ENCODE results near the gene LAMP5.

Gene LAMP5, protein sequence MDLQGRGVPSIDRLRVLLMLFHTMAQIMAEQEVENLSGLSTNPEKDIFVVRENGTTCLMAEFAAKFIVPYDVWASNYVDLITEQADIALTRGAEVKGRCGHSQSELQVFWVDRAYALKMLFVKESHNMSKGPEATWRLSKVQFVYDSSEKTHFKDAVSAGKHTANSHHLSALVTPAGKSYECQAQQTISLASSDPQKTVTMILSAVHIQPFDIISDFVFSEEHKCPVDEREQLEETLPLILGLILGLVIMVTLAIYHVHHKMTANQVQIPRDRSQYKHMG

GRCh38 chr20:9514461-9515213 lies at the start of gene LAMP5:
LAMP5 (plus strand) TSS chr20:9514590; CDS start chr20:9514853, 263 bp downstream.
- DNase-seq (ENCODE audit: low spot score): peak; percentile 61
- Histone ChIP-seq H3K27me3 (ENCODE audit: insufficient read depth, poor library complexity, severe bottlenecking) (peaks cover 90% of the 10 kb centered on the region), H3K9me3 (ENCODE audit: severe bottlenecking) (no peaks in the 10 kb centered on the region), H3K36me3 (ENCODE audit: low read depth) (no peaks in the 10 kb centered on the region), H3K4me3 (ENCODE audit: severe bottlenecking) (no peak within 1 kb of the TSS), H3K27ac (ENCODE audit: poor library complexity, severe bottlenecking) (no peak within 1 kb of the TSS), H3K4me1 (ENCODE audit: insufficient read depth, poor library complexity, severe bottlenecking) (no peaks in the 10 kb centered on the region)
- peak; percentile 74 for ATAC-seq (ENCODE audit: low read depth)
- no peak for TF ChIP-seq CTCF (IDR thresholded peaks at IDR 0.05; ENCODE audit: poor library complexity, severe bottlenecking)

GRCh38 chr20:9467995-9468394 lies 46.4 kb upstream of the LAMP5 start:
- H3K27me3 ChIP-seq (ENCODE audit: insufficient read depth, poor library complexity, severe bottlenecking): no peaks in the 10 kb centered on the region
- H3K4me3 ChIP-seq (ENCODE audit: severe bottlenecking): no peak overlapping the region
- H3K27ac ChIP-seq (ENCODE audit: poor library complexity, severe bottlenecking): no peak overlapping the region
- DNase-seq (ENCODE audit: low spot score) (no peak), ATAC-seq (ENCODE audit: low read depth) (no peak)
- H3K9me3 ChIP-seq (ENCODE audit: severe bottlenecking): no peaks in the 10 kb centered on the region
- peak; percentile 68 for TF ChIP-seq CTCF (IDR thresholded peaks at IDR 0.05; ENCODE audit: poor library complexity, severe bottlenecking)
- H3K36me3 ChIP-seq (ENCODE audit: low read depth): peaks cover 12% of the 10 kb centered on the region
- no peaks in the 10 kb centered on the region for H3K4me1 ChIP-seq (ENCODE audit: insufficient read depth, poor library complexity, severe bottlenecking)

DNA sequence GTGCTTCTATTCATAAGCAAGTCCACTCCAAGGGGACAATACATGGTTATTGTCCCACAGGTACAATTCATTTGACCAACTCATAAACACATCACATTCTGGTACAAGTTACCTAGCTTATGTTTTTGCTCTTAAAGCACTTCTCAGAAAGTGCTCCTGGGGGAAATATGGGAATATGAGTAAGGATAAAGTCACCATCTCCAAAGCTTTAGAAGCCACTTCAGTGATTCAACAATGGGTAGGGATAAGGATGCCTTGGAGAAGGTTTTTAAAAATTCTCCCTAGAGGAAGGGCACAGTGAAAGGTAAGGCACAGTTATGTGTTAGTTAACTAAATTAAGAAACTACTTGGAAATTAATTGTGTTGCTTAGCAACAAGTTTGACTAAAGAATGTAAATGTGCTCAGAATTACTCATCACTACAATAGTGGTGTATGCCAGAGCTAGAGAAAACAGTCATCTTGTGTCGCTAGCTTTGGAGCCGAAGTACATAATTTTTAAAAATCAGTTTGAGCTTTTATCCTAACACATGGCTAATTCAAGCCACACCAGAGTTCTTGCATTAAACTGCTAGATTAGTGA lies 39.5 kb upstream of the LAMP5 start:
- no peaks in the 10 kb centered on the region for H3K27me3 ChIP-seq (ENCODE audit: insufficient read depth, poor library complexity, severe bottlenecking)
- TF ChIP-seq CTCF (IDR thresholded peaks at IDR 0.05; ENCODE audit: poor library complexity, severe bottlenecking): no peak
- peaks cover 29% of the 10 kb centered on the region for H3K36me3 ChIP-seq (ENCODE audit: low read depth)
- no peak overlapping the region for H3K27ac ChIP-seq (ENCODE audit: poor library complexity, severe bottlenecking)
- ATAC-seq (ENCODE audit: low read depth): no peak
- H3K4me3 ChIP-seq (ENCODE audit: severe bottlenecking): no peak overlapping the region
- H3K4me1 ChIP-seq (ENCODE audit: insufficient read depth, poor library complexity, severe bottlenecking): no peaks in the 10 kb centered on the region
- no peaks in the 10 kb centered on the region for H3K9me3 ChIP-seq (ENCODE audit: severe bottlenecking)
- DNase-seq (ENCODE audit: low spot score): no peak

DNA sequence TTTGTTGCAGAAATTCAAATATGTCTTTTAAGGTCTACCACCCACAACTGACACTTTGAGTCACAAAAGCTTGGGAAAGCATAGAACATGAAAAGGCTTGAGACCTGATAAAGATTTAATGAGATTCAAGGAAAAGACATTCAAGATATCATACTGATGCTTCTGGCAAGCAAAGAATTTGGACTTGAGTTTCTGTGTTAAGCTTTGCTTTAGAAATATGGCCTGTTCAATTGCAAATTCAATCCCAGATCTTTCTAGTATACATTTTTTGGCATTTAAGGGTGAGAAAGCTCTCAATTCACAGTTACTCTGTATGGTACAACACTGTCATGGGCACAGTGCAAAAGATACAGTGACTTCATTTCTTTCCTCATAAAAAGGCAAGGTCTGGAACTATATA lies 38.9 kb upstream of the LAMP5 start:
- no peak for TF ChIP-seq CTCF (IDR thresholded peaks at IDR 0.05; ENCODE audit: poor library complexity, severe bottlenecking)
- no peaks in the 10 kb centered on the region for H3K4me1 ChIP-seq (ENCODE audit: insufficient read depth, poor library complexity, severe bottlenecking)
- ATAC-seq (ENCODE audit: low read depth) (no peak), DNase-seq (ENCODE audit: low spot score) (no peak)
- H3K36me3 ChIP-seq (ENCODE audit: low read depth): peaks cover 27% of the 10 kb centered on the region
- no peak overlapping the region for H3K4me3 ChIP-seq (ENCODE audit: severe bottlenecking)
- H3K9me3 ChIP-seq (ENCODE audit: severe bottlenecking): no peaks in the 10 kb centered on the region
- no peak overlapping the region for H3K27ac ChIP-seq (ENCODE audit: poor library complexity, severe bottlenecking)
- no peaks in the 10 kb centered on the region for H3K27me3 ChIP-seq (ENCODE audit: insufficient read depth, poor library complexity, severe bottlenecking)

Measured in RWPE2 (cell line).